ENCODE measurements around the gene POU3F3.

The POU3F3 gene

GRCh38 chr2:104887676-104888075, 33.8 kb downstream of the POU3F3 start:
- TF ChIP-seq MAX (IDR thresholded peaks at IDR 0.05; ENCODE audit: low read depth, low read length) (no peak), CTCF (IDR thresholded peaks at IDR 0.05; ENCODE audit: low read depth, low read length) (no peak), MYC (IDR thresholded peaks at IDR 0.05; ENCODE audit: low read depth, low read length) (no peak), POLR2A (IDR thresholded peaks at IDR 0.05; ENCODE audit: extremely low read depth, insufficient read length) (no peak)
- no peak overlapping the region for H3K4me3 ChIP-seq (ENCODE audit: low read depth, low read length)
- no peak for DNase-seq (ENCODE audit: low read depth)

DNA sequence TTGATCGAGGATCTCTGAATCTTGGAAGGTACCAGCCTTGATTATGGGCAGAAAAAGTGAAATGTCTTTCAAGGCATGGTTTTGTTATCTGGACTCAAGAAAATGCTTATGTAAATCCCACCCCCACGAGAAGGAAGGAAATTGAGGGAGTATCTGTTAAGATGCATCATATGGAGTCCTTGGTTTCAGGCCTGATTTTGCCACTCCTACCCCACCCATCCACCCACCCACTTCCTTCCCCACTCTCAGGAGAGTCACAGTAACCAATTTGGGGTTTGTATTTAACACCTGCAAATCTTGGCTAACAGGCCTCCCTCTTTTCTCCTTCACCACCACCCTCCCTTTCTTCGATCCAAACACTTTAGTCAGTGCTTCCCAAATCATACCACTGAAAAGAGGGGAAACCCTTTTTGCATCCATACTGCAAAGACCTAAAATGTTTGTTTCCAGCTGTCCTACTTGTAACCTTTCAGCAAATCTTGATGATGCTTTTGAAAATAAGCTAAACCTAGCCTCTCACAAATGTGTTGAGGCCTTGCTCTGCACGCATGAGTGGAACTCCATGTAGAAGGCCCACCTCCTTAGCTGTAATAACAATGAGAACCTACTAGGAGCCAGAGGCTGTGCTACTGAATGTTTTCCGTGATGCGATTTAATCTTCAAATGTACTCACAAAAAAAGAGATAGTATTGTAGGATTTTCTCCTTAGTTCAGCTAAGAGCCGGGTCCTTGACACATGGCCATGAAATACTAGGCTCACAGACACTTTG, 34.8 kb downstream of the POU3F3 start:
- TF ChIP-seq CTCF (IDR thresholded peaks at IDR 0.05; ENCODE audit: low read depth, low read length) (no peak), POLR2A (IDR thresholded peaks at IDR 0.05; ENCODE audit: extremely low read depth, insufficient read length) (no peak), MYC (IDR thresholded peaks at IDR 0.05; ENCODE audit: low read depth, low read length) (no peak), MAX (IDR thresholded peaks at IDR 0.05; ENCODE audit: low read depth, low read length) (no peak)
- DNase-seq (ENCODE audit: low read depth), result peak; percentile 21
- no peak overlapping the region for H3K4me3 ChIP-seq (ENCODE audit: low read depth, low read length)

DNA sequence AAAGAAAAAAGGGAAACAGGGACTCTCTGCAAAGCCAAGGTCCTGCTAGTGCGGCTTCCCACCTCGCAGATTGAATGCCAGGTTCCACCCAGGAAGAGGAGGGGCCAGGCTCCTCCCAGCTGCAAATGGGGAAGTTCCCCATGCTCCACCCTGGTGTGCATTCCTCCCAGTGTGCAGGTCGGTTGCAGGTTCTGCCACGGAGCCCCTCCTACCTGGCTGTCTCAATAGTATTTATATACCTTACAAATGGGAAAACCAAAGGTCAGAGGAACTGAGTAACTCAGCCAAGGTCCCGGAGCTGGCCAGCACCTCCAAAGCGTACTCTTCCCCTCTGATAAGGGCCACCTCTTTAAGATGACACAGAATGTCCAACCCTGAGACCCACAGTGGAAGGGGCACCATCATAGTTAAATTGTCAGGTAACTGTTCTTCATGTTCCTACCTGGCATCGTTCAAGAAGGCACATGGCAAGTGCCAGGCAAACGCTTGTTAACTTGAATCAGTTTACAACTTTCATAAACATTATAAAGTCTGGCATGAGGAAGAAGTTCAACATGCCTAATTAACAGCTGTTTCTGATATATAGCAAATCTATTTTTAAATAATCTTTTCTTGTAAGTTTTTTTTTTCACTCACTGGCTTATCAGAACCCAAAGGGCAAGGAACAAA, 35.5 kb downstream of the POU3F3 start:
- H3K4me3 ChIP-seq (ENCODE audit: low read depth, low read length), result peak overlapping the region; percentile 39
- TF ChIP-seq POLR2A (IDR thresholded peaks at IDR 0.05; ENCODE audit: extremely low read depth, insufficient read length), result no peak
- no peak for TF ChIP-seq CTCF (IDR thresholded peaks at IDR 0.05; ENCODE audit: low read depth, low read length)
- TF ChIP-seq MYC (IDR thresholded peaks at IDR 0.05; ENCODE audit: low read depth, low read length), result peak; percentile 26; the same call in 1 of the 2 replicates
- no peak for TF ChIP-seq MAX (IDR thresholded peaks at IDR 0.05; ENCODE audit: low read depth, low read length)
- DNase-seq (ENCODE audit: low read depth), result peak; percentile 82

DNA sequence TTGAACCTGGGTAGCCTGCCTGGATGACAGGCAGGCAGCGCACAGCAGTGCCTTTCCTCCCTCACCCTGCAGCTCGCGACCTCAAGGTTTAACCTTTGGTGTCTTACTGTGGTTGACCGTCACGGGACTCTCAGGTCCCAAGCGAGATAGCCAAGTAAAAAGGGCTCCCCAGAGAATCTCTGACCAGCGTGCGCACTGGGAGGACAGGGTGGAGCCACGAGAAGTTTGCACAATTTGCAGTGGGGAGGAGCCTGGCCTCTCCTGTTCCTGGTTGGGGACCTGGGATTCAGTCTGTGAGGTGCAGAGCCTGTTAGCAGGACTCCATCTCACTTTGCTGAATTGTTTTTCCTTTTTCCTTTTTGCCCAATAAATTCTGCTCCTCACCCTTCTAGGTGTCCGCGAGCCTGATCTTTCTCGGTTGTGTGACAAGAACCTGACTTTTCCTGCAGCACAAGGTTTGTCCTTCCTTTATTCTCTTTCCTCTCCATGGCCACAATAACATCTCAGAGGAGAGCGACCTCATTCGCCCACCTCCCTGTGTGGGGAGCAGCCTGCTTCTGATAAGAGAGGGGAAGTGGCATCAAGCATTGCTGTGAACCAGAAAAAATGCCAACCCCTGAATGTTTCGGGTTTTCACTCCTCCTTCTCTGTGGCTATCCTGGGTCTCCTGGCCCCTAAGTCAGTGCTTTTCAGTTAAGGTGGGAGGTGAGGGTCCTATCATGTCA, 36.2 kb downstream of the POU3F3 start:
- peak; percentile 82 for DNase-seq (ENCODE audit: low read depth)
- peak overlapping the region; percentile 39 for H3K4me3 ChIP-seq (ENCODE audit: low read depth, low read length)
- TF ChIP-seq MAX (IDR thresholded peaks at IDR 0.05; ENCODE audit: low read depth, low read length), result no peak
- no peak for TF ChIP-seq POLR2A (IDR thresholded peaks at IDR 0.05; ENCODE audit: extremely low read depth, insufficient read length)
- no peak for TF ChIP-seq MYC (IDR thresholded peaks at IDR 0.05; ENCODE audit: low read depth, low read length)
- TF ChIP-seq CTCF (IDR thresholded peaks at IDR 0.05; ENCODE audit: low read depth, low read length), result no peak

- no peak for DNase-seq (ENCODE audit: low read depth)
- TF ChIP-seq MAX (IDR thresholded peaks at IDR 0.05; ENCODE audit: low read depth, low read length) (no peak), POLR2A (IDR thresholded peaks at IDR 0.05; ENCODE audit: extremely low read depth, insufficient read length) (no peak), CTCF (IDR thresholded peaks at IDR 0.05; ENCODE audit: low read depth, low read length) (no peak), MYC (IDR thresholded peaks at IDR 0.05; ENCODE audit: low read depth, low read length) (no peak)
- H3K4me3 ChIP-seq (ENCODE audit: low read depth, low read length), result peak overlapping the region; percentile 39
These were observed 36.8 kb downstream of the POU3F3 start for GRCh38 chr2:104890685-104891069.
